Measurements from ENCODE around the gene SDCCAG8.

DNA sequence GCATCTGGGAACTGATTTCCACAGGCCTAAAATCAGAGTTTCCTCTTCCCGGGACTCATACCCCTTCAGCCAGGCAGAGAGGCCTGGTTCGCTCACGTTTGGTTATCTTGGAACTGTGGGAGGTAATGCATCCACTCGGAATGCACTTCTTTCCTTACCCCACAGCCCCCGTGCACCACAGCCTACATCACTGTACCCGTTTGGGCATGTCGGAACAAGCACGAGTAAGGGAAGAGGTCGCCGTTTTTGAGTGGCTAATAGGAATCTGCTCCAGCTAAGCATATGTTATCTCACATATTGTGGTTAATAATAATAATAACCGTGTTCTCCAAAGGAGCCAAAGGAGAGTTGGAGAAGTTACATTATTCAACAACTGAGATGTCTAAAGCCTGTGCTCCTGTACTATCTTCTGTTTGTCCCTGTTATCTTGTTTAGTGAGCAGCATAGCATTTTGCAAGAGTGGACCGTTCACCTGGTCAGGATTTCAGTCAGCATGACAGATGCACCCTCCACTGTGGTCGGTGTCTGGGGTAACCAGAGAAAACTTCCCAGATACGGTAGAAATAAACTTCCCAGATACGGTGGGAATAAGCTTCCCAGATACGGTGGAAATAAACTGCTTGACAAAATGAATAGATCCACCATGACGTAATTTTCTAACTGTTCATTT lies 198.6 kb downstream of the SDCCAG8 start:
- TF ChIP-seq POLR2A (IDR thresholded peaks at IDR 0.05) (no peak), EP300 (IDR thresholded peaks at IDR 0.05) (no peak), POLR2AphosphoS5 (IDR thresholded peaks at IDR 0.05) (no peak)
- TF ChIP-seq, protein P1, sequence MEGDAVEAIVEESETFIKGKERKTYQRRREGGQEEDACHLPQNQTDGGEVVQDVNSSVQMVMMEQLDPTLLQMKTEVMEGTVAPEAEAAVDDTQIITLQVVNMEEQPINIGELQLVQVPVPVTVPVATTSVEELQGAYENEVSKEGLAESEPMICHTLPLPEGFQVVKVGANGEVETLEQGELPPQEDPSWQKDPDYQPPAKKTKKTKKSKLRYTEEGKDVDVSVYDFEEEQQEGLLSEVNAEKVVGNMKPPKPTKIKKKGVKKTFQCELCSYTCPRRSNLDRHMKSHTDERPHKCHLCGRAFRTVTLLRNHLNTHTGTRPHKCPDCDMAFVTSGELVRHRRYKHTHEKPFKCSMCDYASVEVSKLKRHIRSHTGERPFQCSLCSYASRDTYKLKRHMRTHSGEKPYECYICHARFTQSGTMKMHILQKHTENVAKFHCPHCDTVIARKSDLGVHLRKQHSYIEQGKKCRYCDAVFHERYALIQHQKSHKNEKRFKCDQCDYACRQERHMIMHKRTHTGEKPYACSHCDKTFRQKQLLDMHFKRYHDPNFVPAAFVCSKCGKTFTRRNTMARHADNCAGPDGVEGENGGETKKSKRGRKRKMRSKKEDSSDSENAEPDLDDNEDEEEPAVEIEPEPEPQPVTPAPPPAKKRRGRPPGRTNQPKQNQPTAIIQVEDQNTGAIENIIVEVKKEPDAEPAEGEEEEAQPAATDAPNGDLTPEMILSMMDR (IDR thresholded peaks at IDR 0.05): no peak

Data from gastroesophageal sphincter (tissue), 3 donors.